Mammary epithelial cell (primary cell): ENCODE results near the gene DTNB.

Experiments used
- EZH2 ChIP-seq: IDR thresholded peaks from 2 replicates; pipeline ENCODE4 v1.6.1; 2012; ENCODE audit warnings: low read length, inconsistent platforms, borderline replicate concordance
- TF ChIP-seq, protein P1 (sequence below), 2 donors: IDR thresholded peaks in 1 of 2; conservative IDR thresholded peaks in 1 of 2; 2 replicates each; pipeline ENCODE4 v1.5.1; 2011 to 2012; ENCODE audit warnings: inconsistent platforms in 2 of 2, low read length in 2 of 2, mild to moderate bottlenecking in 2 of 2, control low read depth in 1 of 2, low read depth in 1 of 2; ENCODE audit not compliant: insufficient read depth in 1 of 2; ENCODE audit errors: extremely low read depth in 1 of 2

GRCh38 chr2:25334482-25334881, 338.9 kb downstream of the DTNB start:
- TF ChIP-seq, protein P1, sequence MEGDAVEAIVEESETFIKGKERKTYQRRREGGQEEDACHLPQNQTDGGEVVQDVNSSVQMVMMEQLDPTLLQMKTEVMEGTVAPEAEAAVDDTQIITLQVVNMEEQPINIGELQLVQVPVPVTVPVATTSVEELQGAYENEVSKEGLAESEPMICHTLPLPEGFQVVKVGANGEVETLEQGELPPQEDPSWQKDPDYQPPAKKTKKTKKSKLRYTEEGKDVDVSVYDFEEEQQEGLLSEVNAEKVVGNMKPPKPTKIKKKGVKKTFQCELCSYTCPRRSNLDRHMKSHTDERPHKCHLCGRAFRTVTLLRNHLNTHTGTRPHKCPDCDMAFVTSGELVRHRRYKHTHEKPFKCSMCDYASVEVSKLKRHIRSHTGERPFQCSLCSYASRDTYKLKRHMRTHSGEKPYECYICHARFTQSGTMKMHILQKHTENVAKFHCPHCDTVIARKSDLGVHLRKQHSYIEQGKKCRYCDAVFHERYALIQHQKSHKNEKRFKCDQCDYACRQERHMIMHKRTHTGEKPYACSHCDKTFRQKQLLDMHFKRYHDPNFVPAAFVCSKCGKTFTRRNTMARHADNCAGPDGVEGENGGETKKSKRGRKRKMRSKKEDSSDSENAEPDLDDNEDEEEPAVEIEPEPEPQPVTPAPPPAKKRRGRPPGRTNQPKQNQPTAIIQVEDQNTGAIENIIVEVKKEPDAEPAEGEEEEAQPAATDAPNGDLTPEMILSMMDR (conservative IDR thresholded peaks at IDR 0.05 in 1 of 2, IDR thresholded peaks at IDR 0.05 in 1 of 2; ENCODE audit: extremely low read depth in 1 of 2, insufficient read depth in 1 of 2, low read depth in 1 of 2, low read length in 2 of 2): no peak
- no peak for TF ChIP-seq EZH2
